ELR (cell line): ENCODE data around the gene ZNF770.
A peak's percentile ranks its signal among the peaks of the same experiment; 100 is the strongest.

Source experiments
- DNase-seq: peaks from one replicate; pipeline ENCODE4 v3.0.0-alpha.2; 2015; ENCODE audit warnings: low read depth

The ZNF770 gene

GRCh38 chr15:34988027-34988902, at the start of gene ZNF770:
Gene ZNF770, minus strand, starts transcription at chr15:34988287. Its CDS starts 4,853 bp downstream, at chr15:34983434.
- peak; percentile 74 for DNase-seq

- no peak for DNase-seq
Observed at GRCh38 chr15:35028235-35028984, 40.3 kb upstream of the ZNF770 start.

GRCh38 chr15:35023804-35024203, 35.7 kb upstream of the ZNF770 start:
- DNase-seq: no peak

GRCh38 chr15:35020974-35021373, 32.9 kb upstream of the ZNF770 start:
- DNase-seq: no peak

- peak; percentile 38 for DNase-seq
Observed at GRCh38 chr15:35019404-35020327, 31.6 kb upstream of the ZNF770 start.

GRCh38 chr15:35014241-35014640, 26.2 kb upstream of the ZNF770 start:
- DNase-seq: no peak

- peak; percentile 37 for DNase-seq
Observed at GRCh38 chr15:35013370-35013769, 25.3 kb upstream of the ZNF770 start.

- no peak for DNase-seq
Observed at GRCh38 chr15:35007397-35007796, 19.3 kb upstream of the ZNF770 start.

GRCh38 chr15:35005933-35006332, 17.8 kb upstream of the ZNF770 start:
- no peak for DNase-seq

- DNase-seq: no peak
Observed at GRCh38 chr15:35003928-35004327, 15.8 kb upstream of the ZNF770 start.

- peak; percentile 78 for DNase-seq
Observed at GRCh38 chr15:35000511-35000910, 12.4 kb upstream of the ZNF770 start.

GRCh38 chr15:34999906-35000305, 11.8 kb upstream of the ZNF770 start:
- DNase-seq: peak; percentile 12

GRCh38 chr15:34994925-34995324, 6.8 kb upstream of the ZNF770 start:
- no peak for DNase-seq

GRCh38 chr15:34993877-34994276, 5.8 kb upstream of the ZNF770 start:
- DNase-seq: no peak

GRCh38 chr15:34993412-34993811, 5.3 kb upstream of the ZNF770 start:
- peak; percentile 49 for DNase-seq

- DNase-seq: no peak
Observed at GRCh38 chr15:34987609-34988026, 469 bp downstream of the ZNF770 start.

- peak; percentile 23 for DNase-seq
Observed at GRCh38 chr15:34986771-34987480, 1.2 kb downstream of the ZNF770 start.

GRCh38 chr15:34986326-34986725, 1.8 kb downstream of the ZNF770 start:
- DNase-seq: no peak

GRCh38 chr15:34984889-34985630, 3.0 kb downstream of the ZNF770 start:
- DNase-seq: peak; percentile 14

- no peak for DNase-seq
Observed at GRCh38 chr15:34976743-34977142, 11.3 kb downstream of the ZNF770 start.

GRCh38 chr15:34976073-34976472, 12.0 kb downstream of the ZNF770 start:
- DNase-seq: no peak
